Measurements from ENCODE around the gene WNT3.
"Not testable (repeated sequence)": the region's sequence is repeated elsewhere in the genome, so short reads cannot be mapped to it uniquely, and the experiment has no call there.

Gene WNT3

GRCh38 chr17:46780003-46780373, 38.5 kb downstream of the WNT3 start:
- DNase-seq: no peak

DNA sequence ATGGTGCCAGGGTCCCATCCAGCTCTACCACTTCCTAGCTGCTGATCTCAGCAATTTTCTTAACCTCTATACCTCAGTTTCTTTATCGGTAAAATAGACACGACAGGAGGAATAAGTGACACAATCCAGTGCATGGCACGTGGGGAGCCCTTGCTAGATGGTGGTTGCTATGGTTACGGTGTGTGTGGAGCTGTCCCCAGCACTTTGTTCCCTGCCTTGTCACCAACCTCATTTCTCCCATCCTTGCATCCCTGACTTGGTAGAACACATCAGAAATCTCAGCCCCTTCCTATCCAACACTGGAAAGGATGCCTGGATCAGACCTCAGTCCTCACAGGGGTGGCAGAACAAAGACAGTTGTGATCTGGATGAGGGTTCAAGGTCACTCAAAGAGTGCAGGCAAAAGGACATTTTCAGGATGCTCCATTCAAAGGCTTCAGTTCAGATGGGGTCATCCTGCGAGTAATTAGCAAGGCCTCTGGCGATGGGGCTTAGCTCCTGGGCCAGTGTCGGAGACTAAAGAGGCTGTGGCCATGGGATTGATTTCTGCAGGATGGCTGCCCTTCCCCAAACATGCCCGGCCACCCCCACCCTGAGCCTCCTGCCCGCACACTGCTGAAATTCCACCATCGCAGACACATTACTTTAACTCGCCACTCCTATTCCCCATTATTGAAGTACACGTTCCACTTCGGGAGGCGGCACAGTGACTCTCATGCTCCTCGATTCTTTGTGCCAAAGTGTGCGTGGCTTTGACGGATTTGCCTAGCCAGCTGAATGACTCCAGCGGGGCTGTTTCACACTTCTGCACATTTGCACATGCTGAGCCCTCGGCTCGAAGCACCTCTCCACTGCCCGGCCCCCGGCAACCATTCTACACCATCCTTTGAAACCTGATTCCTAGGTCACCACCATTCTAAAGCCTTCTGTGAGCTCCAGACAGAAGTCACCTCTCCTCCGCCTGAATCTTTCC, 40.3 kb downstream of the WNT3 start:
- no peak for DNase-seq

DNA sequence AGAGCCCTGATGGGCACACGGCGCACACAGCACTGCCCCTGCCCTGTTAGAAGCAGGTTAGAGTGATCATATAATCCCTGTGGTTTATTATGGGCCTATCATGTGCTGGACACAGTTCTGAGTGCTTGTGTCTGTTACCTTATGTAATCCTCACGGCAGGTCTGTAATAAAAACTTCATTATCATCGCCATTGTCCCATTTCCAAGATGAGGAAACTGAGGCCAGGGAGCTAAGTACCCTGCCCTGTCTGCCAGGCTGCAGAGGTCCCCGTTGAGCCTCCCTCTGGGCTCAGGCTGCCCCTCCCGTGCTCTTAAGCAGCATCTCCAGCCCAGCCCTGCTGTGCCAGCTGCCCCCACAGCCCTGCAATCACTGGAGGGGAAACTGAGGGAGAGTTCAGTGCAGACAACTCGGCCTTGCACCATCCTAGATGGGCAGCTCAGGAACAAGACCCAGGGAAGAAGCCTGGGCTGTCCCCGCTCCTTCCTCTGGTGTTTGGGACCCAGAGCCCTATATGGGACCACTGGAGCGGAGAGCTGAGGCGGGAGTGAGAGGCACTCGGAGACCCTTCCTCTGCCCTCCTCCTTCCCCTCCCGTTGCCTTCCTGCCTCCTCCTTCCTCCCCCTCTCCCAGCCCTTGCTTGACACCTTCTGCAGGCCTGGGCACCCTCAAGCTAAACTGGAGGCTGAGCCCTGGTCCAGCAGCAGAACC, 42.0 kb downstream of the WNT3 start:
- no peak for DNase-seq

DNA sequence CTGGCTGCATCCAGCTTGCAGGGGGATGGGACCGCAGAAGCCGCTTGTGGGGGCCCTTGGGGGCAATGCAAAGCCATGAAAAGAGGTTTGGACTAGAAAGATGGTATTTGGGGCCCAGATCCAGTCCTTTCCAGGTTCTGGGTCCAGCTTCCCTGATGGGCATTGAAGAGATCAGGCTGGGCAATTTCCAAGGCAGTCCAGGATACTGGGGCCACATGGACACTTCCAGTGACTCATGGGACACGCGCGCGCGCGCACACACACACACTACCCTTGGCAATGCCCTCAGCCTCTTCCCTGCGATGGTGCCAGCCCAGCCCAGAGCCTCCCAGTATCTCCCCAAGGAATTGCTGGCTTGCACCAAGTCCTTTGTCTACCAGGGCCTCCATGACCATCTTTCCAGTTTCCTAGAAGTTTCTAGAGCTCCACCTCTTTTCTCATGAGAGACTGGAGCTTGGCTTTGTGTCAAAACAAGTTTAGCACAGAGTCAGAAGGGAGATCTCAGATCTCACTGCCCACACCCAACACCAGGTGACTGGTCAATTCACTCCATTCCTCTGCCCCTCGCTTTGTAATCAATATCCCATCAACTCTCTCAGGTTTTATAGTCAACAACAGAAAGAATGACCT, 44.3 kb downstream of the WNT3 start:
- DNase-seq: no peak

DNA sequence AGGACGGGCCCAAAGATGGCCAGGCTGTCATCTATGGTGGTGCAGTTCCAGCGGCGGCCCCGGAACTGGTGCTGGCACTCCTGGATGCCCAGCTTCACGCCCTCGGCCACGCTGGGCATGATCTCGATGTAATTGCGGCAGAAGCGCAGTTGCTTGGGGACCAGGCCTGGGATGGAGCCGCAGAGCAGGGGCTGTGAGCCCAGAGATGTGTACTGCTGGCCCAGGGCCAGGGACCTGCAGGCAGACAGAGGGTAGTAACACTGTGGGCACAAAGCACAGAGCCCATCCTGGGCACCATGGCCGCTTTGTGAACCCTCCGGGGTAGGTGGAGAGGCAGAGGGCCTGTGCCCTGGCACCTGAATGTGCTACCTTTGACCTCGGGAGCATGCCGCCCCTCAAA, 44.8 kb downstream of the WNT3 start:
- no peak for DNase-seq

GRCh38 chr17:46773221-46773605, 45.3 kb downstream of the WNT3 start:
- no peak for DNase-seq

GRCh38 chr17:46772475-46773220, 45.8 kb downstream of the WNT3 start:
- peak; percentile 47 for DNase-seq

DNA sequence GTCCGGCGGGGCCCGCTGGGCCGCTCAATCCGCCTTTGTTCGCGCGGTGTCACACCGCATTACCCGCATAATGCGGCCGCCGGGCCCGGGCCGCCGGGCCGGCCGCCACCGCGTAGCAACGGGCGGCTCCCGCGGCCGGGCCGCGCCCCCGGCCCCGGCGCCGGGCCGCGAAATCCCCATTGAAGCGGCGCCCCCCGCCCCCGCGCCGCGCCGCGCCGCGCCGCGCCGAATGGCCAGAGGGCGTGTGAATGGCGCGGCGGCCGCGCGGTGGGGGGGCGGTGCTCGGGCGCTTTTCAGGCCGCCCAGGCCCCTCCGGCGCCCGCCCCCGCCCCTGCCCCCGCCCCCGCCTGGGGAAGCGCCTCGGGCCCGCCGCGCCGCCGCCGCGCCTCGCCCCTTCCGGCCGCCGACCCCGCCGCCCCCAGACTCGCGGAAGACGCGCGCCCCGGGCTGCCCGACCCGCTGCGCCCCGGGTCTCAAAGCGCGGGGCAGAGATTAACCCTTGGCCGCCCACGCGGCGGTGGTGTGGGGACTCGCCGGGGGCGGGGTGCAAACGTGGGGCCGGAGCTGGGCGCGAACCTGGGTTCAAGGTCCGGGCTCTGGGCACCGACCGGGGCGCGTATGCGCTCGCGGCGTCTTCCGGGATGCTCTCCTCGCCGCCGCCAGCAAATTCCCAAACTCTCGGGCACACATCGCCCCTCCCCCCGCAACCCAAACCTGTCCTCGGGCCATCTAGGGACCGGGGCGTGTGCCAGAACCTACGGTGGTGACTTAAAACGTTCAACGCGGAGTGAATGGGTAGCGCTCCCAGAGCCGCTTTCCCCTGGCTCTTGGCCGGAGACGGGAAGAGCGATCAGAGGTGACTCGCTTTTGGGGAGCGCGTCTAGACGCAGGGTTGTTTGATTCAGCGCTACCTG, 46.7 kb downstream of the WNT3 start:
- DNase-seq: peak; percentile 11

DNA sequence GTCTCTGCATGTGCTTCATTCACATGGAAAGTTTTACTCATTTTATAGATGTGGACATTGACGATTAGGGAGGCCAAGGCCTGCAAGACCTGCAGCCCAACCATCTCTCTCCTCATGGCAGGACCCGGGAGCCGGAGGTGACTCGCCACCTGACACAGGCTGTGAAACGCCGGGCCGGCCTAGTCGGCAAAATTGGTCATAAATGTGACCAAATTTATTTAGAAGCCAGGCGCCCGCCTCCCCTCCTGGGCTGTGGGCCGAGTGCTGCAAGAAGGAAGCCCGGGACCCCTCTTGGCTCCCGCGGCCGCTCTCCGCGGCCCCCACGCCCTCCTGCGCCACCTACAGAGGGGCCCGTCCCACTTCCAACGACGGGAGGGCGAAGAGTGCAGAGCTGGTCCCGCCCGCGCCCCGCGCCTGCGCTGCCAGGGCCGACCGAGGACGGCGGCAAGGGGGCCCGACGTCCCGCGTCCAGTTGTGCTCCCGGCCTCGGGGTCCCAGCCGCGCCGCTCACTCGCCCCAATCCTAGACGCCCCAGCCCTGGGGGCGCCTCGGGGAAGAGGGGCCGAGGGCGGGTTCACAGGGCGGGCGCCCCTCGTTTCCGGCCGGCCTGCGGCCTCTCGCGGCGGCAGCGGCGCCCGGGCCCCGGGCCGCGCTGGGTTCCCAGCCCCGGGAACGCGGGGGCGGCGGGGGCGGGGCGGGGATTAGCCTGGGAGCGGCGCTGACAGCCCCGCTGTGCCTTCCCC, 47.5 kb downstream of the WNT3 start:
- DNase-seq: no peak

DNA sequence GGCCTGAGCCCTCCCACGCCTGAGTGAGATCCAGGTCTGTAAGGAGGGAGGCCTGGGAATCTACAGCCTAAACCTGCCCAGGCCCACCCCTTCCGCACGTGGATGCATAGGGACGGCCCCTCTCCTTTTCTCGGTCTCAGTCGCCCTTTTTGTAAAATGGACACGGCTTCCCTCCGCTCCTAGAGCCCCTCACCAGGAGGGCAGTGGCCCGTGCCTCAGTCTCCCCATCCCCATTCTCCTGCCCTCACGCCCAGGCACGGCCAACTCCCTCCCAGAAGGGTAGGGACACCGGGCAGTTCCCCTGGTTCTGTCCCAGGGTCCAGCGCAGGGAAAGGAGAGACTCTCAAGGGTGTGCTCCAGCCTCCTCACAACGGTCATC, 48.1 kb downstream of the WNT3 start:
- no peak for DNase-seq

- DNase-seq: no peak
These were observed 48.7 kb downstream of the WNT3 start for GRCh38 chr17:46769531-46770438.

DNA sequence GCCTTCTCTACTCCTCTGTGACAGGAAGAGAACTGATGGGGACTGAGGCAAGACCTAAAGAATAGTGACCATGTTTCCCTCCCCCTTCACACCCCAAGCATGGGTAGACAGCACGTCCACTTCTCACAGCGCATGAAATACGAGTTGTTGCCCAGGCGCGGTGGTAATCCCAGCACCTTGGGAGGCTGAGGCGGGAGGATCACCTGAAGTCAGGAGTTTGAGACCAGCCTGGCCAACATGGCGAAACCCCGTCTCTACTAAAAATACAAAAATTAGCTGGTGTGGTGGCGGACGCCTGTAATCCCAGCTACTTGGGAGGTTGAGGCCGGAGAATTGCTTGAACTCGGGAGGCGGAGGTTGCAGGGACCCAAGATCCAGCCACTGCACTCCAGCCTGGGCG, 49.6 kb downstream of the WNT3 start:
- not testable (repeated sequence) for DNase-seq

GRCh38 chr17:46768540-46768870, 50.0 kb downstream of the WNT3 start:
- DNase-seq: no peak

DNA sequence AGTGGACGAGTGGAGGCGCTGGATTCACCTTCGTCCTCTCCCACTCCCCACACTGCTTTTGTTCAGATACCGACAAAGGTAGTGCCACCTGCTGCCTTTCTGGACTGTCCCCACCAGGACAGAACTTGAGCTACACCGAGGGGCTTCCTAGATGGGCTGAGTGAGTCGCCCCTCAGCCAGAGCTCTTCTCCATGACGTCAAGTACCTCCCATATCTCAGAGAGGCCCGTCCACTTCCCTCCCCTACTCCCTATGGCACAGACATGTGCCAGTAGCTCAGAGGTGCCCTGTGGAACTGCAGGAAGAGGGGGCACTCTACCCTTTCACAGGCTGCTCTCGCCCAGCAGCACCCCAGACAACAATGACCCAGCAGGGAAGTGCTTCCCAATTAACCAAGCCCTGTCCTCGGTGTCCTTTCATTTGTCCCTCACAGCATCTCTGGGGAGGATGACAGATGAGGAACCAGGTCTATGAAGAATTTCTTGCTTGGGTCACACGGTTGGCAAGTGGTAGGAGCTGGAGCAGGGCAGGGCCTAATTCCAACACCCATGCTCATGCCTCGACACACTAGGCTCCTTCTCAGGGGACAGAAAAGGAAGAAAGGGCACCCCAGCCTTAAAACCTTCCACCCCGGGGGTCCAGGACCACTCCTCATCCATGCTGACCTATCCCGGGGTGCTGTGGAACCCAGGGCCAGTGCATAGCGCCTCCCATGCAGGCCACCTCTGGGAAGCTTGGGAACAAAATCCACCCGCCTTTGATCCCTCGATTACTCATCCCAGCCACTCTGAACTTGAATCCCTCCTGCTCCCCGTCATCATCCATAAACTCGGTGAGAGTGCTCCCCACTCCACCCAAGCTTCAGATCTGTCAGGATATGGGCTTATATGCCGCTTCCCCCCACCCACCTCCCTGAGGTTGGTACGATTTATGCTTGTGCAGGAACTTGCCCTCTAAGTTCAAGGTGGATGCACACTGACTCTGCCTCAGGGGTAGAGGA, 51.7 kb downstream of the WNT3 start:
- DNase-seq: no peak

GRCh38 chr17:46765453-46765852, 53.0 kb downstream of the WNT3 start:
- no peak for DNase-seq

- no peak for DNase-seq
These were observed 53.6 kb downstream of the WNT3 start for GRCh38 chr17:46764709-46765401.

DNA sequence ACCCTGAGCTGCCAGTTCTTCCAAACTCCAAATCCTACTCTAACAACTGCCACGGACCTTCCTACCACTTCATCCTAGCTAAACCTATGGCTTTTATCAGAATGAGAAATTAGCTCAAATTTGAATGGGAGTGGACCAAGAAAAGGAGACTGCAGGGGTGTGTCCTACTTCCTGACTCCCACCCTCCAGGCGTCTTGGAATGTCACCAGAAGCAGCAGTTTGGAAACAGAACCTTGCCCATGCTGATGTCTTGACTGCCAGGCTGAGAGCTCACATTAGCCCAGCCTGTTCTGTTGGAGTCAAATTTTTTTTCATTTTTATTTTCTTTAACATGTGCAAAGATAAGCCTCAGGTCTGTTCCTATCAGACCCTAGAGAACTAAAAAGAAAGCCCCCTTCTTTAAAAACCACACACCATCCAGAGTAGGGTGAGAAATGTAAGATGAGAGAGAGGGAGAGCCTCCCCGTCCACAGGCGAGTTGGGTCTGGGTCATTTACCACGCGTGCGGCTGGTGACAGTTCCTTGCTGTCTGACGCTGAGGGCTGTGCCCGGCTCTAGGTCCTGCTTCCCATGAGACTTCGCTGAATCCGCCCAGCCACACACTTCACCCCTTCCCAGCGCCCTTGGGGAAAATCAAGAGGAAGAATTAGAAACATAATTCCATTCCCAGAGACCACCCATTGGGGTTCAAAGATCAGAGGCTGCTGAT, 54.3 kb downstream of the WNT3 start:
- DNase-seq: no peak

GRCh38 chr17:46763416-46763815, 55.1 kb downstream of the WNT3 start:
- no peak for DNase-seq
